ENCODE results near the gene OMG. TPM values are rescaled to one million over a fixed set of nuclear protein-coding genes. Genes with fewer than 3 reads are reported as not detected.

The OMG gene
- total and polyA plus RNA-seq, 8 donors = 0.27 to 0.38 (median 0.34) TPM; not detected in 5

GRCh38 chr17:31295489-31295871, 1.6 kb downstream of the OMG start:
- FAIRE-seq (no peak), DNase-seq (no peak), ATAC-seq (no peak)
- no peak overlapping the region for H3K4me3 ChIP-seq
- 89 to 97% methylated on average over 1 of the region's 1 CpG for WGBS, 2 donors
- intact Hi-C loops (cut with DNase I) = no loop called here
- H3K27me3 ChIP-seq = no peaks in the 10 kb centered on the region
- TF ChIP-seq CTCF (IDR thresholded peaks at IDR 0.05) = no peak
- H3K36me3 ChIP-seq = no peaks in the 10 kb centered on the region
- no peaks in the 10 kb centered on the region for H3K9me3 ChIP-seq
- H3K4me1 ChIP-seq = no peaks in the 10 kb centered on the region
- no peak overlapping the region for H3K27ac ChIP-seq

- FAIRE-seq = no peak
- Histone ChIP-seq H3K9me3 (no peaks in the 10 kb centered on the region), H3K27me3 (no peaks in the 10 kb centered on the region), H3K4me3 (no peak overlapping the region), H3K27ac (no peak overlapping the region), H3K4me1 (no peaks in the 10 kb centered on the region), H3K36me3 (no peaks in the 10 kb centered on the region)
- intact Hi-C loops (cut with DNase I) = no loop called here
- TF ChIP-seq CTCF (IDR thresholded peaks at IDR 0.05) = no peak
- 74 to 79% methylated on average over 3 of the region's 3 CpGs for WGBS, 2 donors
- no peak for ATAC-seq
- no peak for DNase-seq
Observed at GRCh38 chr17:31294820-31295488, 2.1 kb downstream of the OMG start.

GRCh38 chr17:31294231-31294630, 2.8 kb downstream of the OMG start:
- intact Hi-C loops (cut with DNase I) = no loop called here
- DNase-seq = no peak
- H3K36me3 ChIP-seq = peaks cover 0 to 4% (median 0%) of the 10 kb centered on the region in 3 donors
- no peak for ATAC-seq
- TF ChIP-seq CTCF (IDR thresholded peaks at IDR 0.05) = no peak
- no peak overlapping the region for H3K27ac ChIP-seq
- FAIRE-seq = no peak
- H3K4me3 ChIP-seq = no peak overlapping the region
- no peaks in the 10 kb centered on the region for H3K27me3 ChIP-seq
- H3K4me1 ChIP-seq = no peaks in the 10 kb centered on the region
- 92 to 94% methylated on average over 3 of the region's 3 CpGs for WGBS, 2 donors
- H3K9me3 ChIP-seq = no peaks in the 10 kb centered on the region

GRCh38 chr17:31293581-31293980, 3.5 kb downstream of the OMG start:
- H3K36me3 ChIP-seq = peaks cover 0 to 4% (median 0%) of the 10 kb centered on the region in 3 donors
- no peaks in the 10 kb centered on the region for H3K27me3 ChIP-seq
- intact Hi-C loops (cut with DNase I) = no loop called here
- H3K9me3 ChIP-seq = no peaks in the 10 kb centered on the region
- H3K4me3 ChIP-seq = no peak overlapping the region
- H3K27ac ChIP-seq = no peak overlapping the region
- no peaks in the 10 kb centered on the region for H3K4me1 ChIP-seq
- ATAC-seq (no peak), DNase-seq (no peak), FAIRE-seq (no peak)
- no peak for TF ChIP-seq CTCF (IDR thresholded peaks at IDR 0.05)
- 91 to 98% methylated on average over 2 of the region's 2 CpGs for WGBS, 2 donors

GRCh38 chr17:31291820-31292219, 5.2 kb downstream of the OMG start:
- H3K4me1 ChIP-seq = no peaks in the 10 kb centered on the region
- H3K27ac ChIP-seq = no peak overlapping the region
- H3K4me3 ChIP-seq = no peak overlapping the region
- H3K9me3 ChIP-seq = no peaks in the 10 kb centered on the region
- FAIRE-seq (no peak), ATAC-seq (no peak), DNase-seq (no peak)
- no peak for TF ChIP-seq CTCF (IDR thresholded peaks at IDR 0.05)
- intact Hi-C loops (cut with DNase I) = no loop called here
- H3K27me3 ChIP-seq = no peaks in the 10 kb centered on the region
- H3K36me3 ChIP-seq = peaks cover 0 to 4% (median 0%) of the 10 kb centered on the region in 3 donors
